Measurements from ENCODE around the gene CEBPZOS. TPM values are rescaled to one million over a fixed set of nuclear protein-coding genes. Genes with fewer than 3 reads are reported as not detected.

CEBPZOS gene
- total RNA-seq (2011; cell fraction: chromatin; rRNA removed; ENCODE audit: low replicate concordance) = 12.3 and 36.1 TPM in 2 replicates
- 9.2 and 9.7 TPM in 2 replicates for total RNA-seq (2011; cell fraction: nucleolus; rRNA removed)
- 19.1 and 39.8 TPM in 2 replicates for total RNA-seq (2011; cell fraction: nucleoplasm; rRNA removed)
- total RNA-seq (2014; rRNA removed) (19.7 and 21.7 TPM in 2 replicates), total RNA-seq (2014; rRNA removed; fragmentation: Illumina TruSeq; extraction: Trizol) (41.5 and 46.3 TPM in 2 replicates), total RNA-seq (2015; rRNA removed; fragmentation: Illumina TruSeq; extraction: Trizol) (28.5 and 32.1 TPM in 2 replicates), total RNA-seq (2021) (48.0 and 48.9 TPM in 2 replicates), polyA plus RNA-seq (2011; rRNA removed) (48.8 and 53.7 TPM in 2 replicates), polyA plus RNA-seq (2014; fragmentation: Illumina TruSeq; extraction: Trizol) (46.4 and 59.2 TPM in 2 replicates), polyA plus RNA-seq (2014; fragmentation: Nextera tagmentation; extraction: Ambion mirVana) (10 to 100 TPM; 28.5 to 64.8 TPM), polyA plus RNA-seq (2014; rRNA removed) (46.7 and 62.4 TPM in 2 replicates), polyA minus RNA-seq (2011; rRNA and poly(A)+ RNA removed) (26.2 and 26.4 TPM in 2 replicates), Bru-seq, nascent RNA (percentile 87 among the genes with signal in this experiment), BruChase-seq, experiment 1, labeled RNA remaining after a 2-hour chase (percentile 88 among the genes with signal in this experiment), BruChase-seq, experiment 2, labeled RNA remaining after a 6-hour chase (percentile 82 among the genes with signal in this experiment)
- polyA plus RNA-seq (2011; cell fraction: cytosol; rRNA removed) = 23.3 and 50.1 TPM in 2 replicates
- 16.3 and 20.8 TPM in 2 replicates for polyA plus RNA-seq (2011; cell fraction: nucleus; rRNA removed)
- 31.6 and 62.8 TPM in 2 replicates for polyA plus RNA-seq (2012)
- 9.2 and 17.2 TPM in 2 replicates for polyA minus RNA-seq (2011; cell fraction: cytosol; rRNA and poly(A)+ RNA removed)
- 6.5 and 10.9 TPM in 2 replicates for polyA minus RNA-seq (2011; cell fraction: nucleus; rRNA and poly(A)+ RNA removed)
- long read RNA-seq, experiment 1, transcript CEBPZOS-204 (5 exons, 3,158 nt) = major isoform, 20 of 72 reads
- long read RNA-seq, experiment 1, partial matches to known transcripts = 6 of 72 reads
- long read RNA-seq, experiment 1, other reads (novel, unspliced or antisense) = 42 of 72 reads
- long read RNA-seq, experiment 2, partial matches to known transcripts = 2 of 23 reads
- long read RNA-seq, experiment 2, other reads (novel, unspliced or antisense) = 20 of 23 reads
- long read RNA-seq, experiment 3, transcript CEBPZOS-204 (5 exons, 3,158 nt) = major isoform, 6 of 14 reads
- long read RNA-seq, experiment 3, partial matches to known transcripts = 1 of 14 reads
- long read RNA-seq, experiment 3, other reads (novel, unspliced or antisense) = 6 of 14 reads

- Histone ChIP-seq H3K4me3 (peak within 1 kb of the TSS; percentile 61), H3K79me2 (ENCODE audit: control insufficient read depth, insufficient read depth, low read length) (peaks cover 45% of the 10 kb centered on the region), H3K27me3 (ENCODE audit: control insufficient read depth in 2 of 2, insufficient read depth in 2 of 2, low read length in 2 of 2) (no peaks in the 10 kb centered on the region), H3K9me3 (replicated peaks; ENCODE audit: control insufficient read depth, insufficient read depth, low read depth, low read length) (peaks cover 3% of the 10 kb centered on the region; the same call in 1 of the 2 replicates), H3K36me3 (ENCODE audit: control insufficient read depth, insufficient read depth, low read length) (peaks cover 29% of the 10 kb centered on the region; the same call in 2 of the 3 replicates), H3K27ac (ENCODE audit: extremely low read depth, low read depth, low read length) (peak within 1 kb of the TSS; percentile 84), H4K20me1 (replicated peaks; ENCODE audit: control insufficient read depth, insufficient read depth, low read length) (no peaks in the 10 kb centered on the region), H2AFZ (ENCODE audit: low read depth, low read length) (peak within 1 kb of the TSS; percentile 98), H3K9me1 (ENCODE audit: control insufficient read depth, insufficient read depth, low read length) (no peaks in the 10 kb centered on the region), H3K4me2 (ENCODE audit: insufficient read depth, low read length) (peak within 1 kb of the TSS; percentile 85), H3K9ac (ENCODE audit: insufficient read depth in 1 of 2, low read depth in 2 of 2, low read length in 2 of 2) (peak within 1 kb of the TSS; percentile 74 to 99), H3K4me1 (replicated peaks in 1 of 2; ENCODE audit: control insufficient read depth in 2 of 2, insufficient read depth in 2 of 2, low read length in 2 of 2) (peaks cover 3 to 16% of the 10 kb centered on the region in 2 experiments; a peak in 3 of 5 replicates)
- peak; percentile 86 for ATAC-seq
- peak; percentile 87 for FAIRE-seq
- WGBS (ENCODE audit: insufficient coverage, low coverage, missing lambda C conversion rate) = 1% methylated on average over 65 of the region's 72 CpGs
- BruUV-seq (replicated peaks) = no TSS peak
- ChIA-PET CTCF (ENCODE audit: low intra/inter-chr PET ratio) (no interaction called here), POLR2A (interaction anchor here (0.6 to 1.1 kb wide), 5 partner anchors 15 to 1405 kb away, joined by 3 to 4 read pairs (median 3); partner anchors contain the start of gene STRN)
- peak; percentile 87 to 95 (median 94) for DNase-seq (ENCODE audit: extremely low read depth in 1 of 4, low spot score in 3 of 4)
- in situ Hi-C loops (cut with MboI) (no loop called here), intact Hi-C loops (cut with micrococcal nuclease) (no loop called here)
- TF ChIP-seq TSHZ1 (CRISPR knock-in tag; IDR thresholded peaks at IDR 0.05) (no peak), PHF20 (IDR thresholded peaks at IDR 0.05; ENCODE audit: partially characterized antibody) (peak; percentile 86), KAT2B (IDR thresholded peaks at IDR 0.05; ENCODE audit: low read depth, low read length) (no peak), NONO (IDR thresholded peaks at IDR 0.05; ENCODE audit: low read depth in 2 of 2, low read length in 1 of 2) (no peak), NR1H2 (CRISPR knock-in tag; IDR thresholded peaks at IDR 0.05) (no peak; the same call in 1 of the 2 replicates), POLR2AphosphoS2 (IDR thresholded peaks at IDR 0.05; ENCODE audit: low read length) (no peak), ZNF384 (IDR thresholded peaks at IDR 0.05; ENCODE audit: low read depth, low read length) (no peak), NR3C1 (CRISPR knock-in tag; IDR thresholded peaks at IDR 0.05) (peak; percentile 88)
- TF ChIP-seq, protein P1, sequence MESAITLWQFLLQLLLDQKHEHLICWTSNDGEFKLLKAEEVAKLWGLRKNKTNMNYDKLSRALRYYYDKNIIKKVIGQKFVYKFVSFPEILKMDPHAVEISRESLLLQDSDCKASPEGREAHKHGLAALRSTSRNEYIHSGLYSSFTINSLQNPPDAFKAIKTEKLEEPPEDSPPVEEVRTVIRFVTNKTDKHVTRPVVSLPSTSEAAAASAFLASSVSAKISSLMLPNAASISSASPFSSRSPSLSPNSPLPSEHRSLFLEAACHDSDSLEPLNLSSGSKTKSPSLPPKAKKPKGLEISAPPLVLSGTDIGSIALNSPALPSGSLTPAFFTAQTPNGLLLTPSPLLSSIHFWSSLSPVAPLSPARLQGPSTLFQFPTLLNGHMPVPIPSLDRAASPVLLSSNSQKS (CRISPR knock-in tag; IDR thresholded peaks at IDR 0.05) = no peak
- TF ChIP-seq, protein P2, sequence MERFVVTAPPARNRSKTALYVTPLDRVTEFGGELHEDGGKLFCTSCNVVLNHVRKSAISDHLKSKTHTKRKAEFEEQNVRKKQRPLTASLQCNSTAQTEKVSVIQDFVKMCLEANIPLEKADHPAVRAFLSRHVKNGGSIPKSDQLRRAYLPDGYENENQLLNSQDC (CRISPR knock-in tag; IDR thresholded peaks at IDR 0.05) = no peak
These were observed at the start of gene CEBPZOS for GRCh38 chr2:37196320-37197195. CEBPZOS (plus strand) TSS chr2:37196496; CDS start chr2:37199705, 3,209 bp downstream.
